ENCODE data around the gene KLHL10.
"Not testable (repeated sequence)": the region's sequence is repeated elsewhere in the genome, so short reads cannot be mapped to it uniquely, and the experiment has no call there.

KLHL10 gene

DNA sequence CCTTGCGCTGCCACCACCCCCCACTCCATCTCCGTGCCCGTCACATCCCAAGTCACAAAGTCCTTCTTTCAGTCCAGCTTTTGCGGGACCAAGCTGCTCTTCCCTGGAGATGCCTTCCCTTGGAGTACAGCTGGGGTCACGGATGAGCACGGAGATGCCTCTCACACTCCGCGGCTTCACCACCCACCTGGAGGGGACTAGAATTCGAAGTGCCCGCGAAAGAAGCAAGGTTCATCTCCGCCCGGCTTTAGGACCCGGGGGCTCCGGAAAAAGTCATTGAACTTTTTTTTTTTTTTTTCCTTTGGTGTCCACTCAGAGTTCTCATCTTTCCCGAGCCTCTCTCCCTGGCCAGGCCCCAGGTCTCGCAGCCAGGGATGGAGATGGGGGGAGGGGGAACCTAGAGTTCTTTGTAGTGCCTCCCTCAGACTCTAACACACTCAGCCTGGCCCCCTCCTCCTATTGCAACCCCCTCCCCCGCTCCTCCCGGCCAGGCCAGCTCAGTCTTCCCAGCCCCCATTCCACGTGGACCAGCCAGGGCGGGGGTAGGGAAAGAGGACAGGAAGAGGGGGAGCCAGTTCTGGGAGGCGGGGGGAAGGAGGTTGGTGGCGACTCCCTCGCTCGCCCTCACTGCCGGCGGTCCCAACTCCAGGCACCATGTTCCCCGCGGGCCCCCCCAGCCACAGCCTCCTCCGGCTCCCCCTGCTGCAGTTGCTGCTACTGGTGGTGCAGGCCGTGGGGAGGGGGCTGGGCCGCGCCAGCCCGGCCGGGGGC lies 25.1 kb upstream of the KLHL10 start, which contains the start of gene FKBP10:
Gene FKBP10 (plus strand): TSS at position 624 of the 771 bp plus-strand sequence. CDS start 31 bp downstream, at position 655.
- in situ Hi-C loops (cut with MboI; ENCODE audit: low pct_unique_long_range_greater_than_20kb, low sequenced_read_pairs): no loop called here
- DNase-seq: peak; percentile 79

DNA sequence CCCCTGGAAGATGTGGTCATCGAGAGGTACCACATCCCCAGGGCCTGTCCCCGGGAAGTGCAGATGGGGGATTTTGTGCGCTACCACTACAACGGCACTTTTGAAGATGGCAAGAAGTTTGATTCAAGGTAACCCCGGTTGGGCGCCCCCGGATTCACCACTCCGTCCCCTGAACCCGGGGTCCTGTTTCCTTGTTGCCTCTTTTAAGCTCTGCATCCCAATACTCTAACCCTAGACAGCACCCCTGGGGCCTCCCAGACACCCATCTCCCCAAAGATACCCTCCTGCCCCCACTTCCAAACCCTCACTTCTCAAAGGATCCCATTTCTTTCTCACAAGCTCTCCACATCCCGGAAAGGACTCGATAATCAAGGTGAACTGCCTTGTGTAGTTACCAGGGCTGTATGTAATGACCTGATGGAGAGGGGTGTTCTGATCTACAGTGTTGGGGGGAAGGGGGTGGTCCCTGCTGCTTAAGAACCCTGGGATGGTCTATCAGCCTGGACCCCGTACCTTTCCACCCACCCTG lies 24.4 kb upstream of the KLHL10 start:
- in situ Hi-C loops (cut with MboI; ENCODE audit: low pct_unique_long_range_greater_than_20kb, low sequenced_read_pairs): no loop called here
- DNase-seq: no peak

GRCh38 chr17:41813699-41814124 lies 23.9 kb upstream of the KLHL10 start:
- no peak for DNase-seq
- in situ Hi-C loops (cut with MboI; ENCODE audit: low pct_unique_long_range_greater_than_20kb, low sequenced_read_pairs): no loop called here

DNA sequence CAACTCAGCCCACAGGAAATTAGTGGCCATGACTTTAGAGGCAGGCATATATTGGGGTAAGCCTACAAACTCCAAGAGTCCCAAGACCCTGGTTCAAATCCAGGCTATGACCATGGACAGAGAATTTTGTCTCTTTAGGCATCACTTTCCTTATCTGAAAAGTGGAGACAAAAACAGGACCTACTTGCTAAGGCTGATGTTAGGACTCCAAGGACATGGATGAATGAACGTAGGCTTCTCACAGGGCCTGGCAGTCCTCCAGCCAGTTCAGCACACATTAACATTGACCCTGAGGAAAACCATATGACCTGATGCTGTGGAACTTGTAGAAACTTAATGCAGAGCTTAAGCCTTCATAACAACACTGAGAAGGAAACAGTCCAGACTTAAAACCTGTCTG lies 23.4 kb upstream of the KLHL10 start:
- in situ Hi-C loops (cut with MboI; ENCODE audit: low pct_unique_long_range_greater_than_20kb, low sequenced_read_pairs): no loop called here
- no peak for DNase-seq

- DNase-seq: no peak
- in situ Hi-C loops (cut with MboI; ENCODE audit: low pct_unique_long_range_greater_than_20kb, low sequenced_read_pairs): no loop called here
These were observed 20.8 kb upstream of the KLHL10 start for GRCh38 chr17:41816637-41817320.

DNA sequence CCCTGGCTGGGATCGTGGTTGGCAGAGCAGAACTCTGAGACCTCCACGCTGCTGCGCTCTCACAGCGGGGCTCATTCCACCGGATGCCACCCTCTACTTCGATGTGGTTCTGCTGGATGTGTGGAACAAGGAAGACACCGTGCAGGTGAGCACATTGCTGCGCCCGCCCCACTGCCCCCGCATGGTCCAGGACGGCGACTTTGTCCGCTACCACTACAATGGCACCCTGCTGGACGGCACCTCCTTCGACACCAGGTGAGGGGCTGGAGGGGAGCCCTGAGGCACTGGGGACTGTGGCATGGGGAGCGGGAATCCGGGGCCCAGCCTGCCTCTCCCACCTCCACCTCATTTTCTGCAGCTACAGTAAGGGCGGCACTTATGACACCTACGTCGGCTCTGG lies 19.6 kb upstream of the KLHL10 start:
- DNase-seq: no peak
- in situ Hi-C loops (cut with MboI; ENCODE audit: low pct_unique_long_range_greater_than_20kb, low sequenced_read_pairs): no loop called here

GRCh38 chr17:41821776-41822175 lies 15.8 kb upstream of the KLHL10 start:
- no peak for DNase-seq
- in situ Hi-C loops (cut with MboI; ENCODE audit: low pct_unique_long_range_greater_than_20kb, low sequenced_read_pairs): no loop called here

GRCh38 chr17:41822216-41823140 lies 15.1 kb upstream of the KLHL10 start:
- DNase-seq: no peak
- in situ Hi-C loops (cut with MboI; ENCODE audit: low pct_unique_long_range_greater_than_20kb, low sequenced_read_pairs): no loop called here

DNA sequence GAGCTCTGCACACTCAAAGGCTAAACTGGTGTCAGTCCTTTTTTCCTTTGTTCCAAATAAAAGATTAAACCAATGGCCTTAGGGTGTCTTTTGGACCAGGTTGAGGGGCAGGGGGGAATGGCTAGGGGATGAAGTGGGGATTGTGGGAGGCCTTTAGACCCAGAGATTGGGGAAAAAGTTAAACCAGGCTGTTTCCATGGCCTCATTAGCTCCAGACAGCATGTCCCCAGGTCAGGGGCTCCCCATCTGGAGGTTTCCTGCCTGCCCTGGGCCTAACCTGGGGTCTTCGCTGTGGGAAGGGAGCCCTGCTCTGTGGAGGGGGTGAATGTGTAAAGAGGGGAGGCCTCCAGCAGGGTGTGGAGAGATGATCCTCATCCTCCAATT lies 14.5 kb upstream of the KLHL10 start:
- in situ Hi-C loops (cut with MboI; ENCODE audit: low pct_unique_long_range_greater_than_20kb, low sequenced_read_pairs): no loop called here

GRCh38 chr17:41823580-41823979 lies 14.0 kb upstream of the KLHL10 start:
- DNase-seq: no peak
- in situ Hi-C loops (cut with MboI; ENCODE audit: low pct_unique_long_range_greater_than_20kb, low sequenced_read_pairs): no loop called here

More for the DNA sequence above, 14.5 kb upstream of the KLHL10 start:
- no peak for DNase-seq

GRCh38 chr17:41824086-41824485 lies 13.5 kb upstream of the KLHL10 start:
- in situ Hi-C loops (cut with MboI; ENCODE audit: low pct_unique_long_range_greater_than_20kb, low sequenced_read_pairs): no loop called here
- no peak for DNase-seq

DNA sequence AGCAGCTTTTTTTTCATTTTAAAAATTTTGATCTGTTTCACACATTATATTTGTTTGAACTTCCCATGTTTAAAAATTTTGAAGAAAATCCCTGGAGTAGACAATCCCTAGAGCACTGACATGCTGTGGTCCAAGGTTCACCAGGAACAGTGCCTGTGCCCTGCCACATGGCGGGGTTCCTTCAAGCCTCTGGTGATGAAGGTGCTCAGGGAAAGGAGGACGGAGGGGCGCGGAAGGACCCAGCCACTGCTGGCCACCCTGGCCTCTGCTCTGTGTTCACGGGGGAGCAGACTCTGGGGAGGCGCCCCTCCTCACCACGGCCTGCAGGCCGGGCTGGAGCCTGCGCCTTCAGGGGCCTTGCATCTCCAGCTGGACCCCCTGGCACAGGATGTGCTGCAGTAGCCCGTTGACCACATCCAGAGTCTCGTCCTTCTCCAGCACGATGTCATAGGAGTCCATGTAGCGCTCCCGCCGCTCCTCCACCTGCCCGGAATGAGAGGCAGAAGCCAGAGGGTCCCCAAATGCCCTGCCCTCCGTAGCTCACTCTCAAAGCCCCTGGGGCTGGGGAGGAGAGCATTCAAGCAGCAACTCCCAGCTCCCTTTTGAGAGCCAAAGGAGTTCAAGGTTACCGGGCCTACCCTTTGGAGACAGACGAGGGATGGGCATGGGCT lies 12.3 kb upstream of the KLHL10 start:
- in situ Hi-C loops (cut with MboI; ENCODE audit: low pct_unique_long_range_greater_than_20kb, low sequenced_read_pairs): no loop called here

GRCh38 chr17:41829961-41830360 lies 7.7 kb upstream of the KLHL10 start:
- in situ Hi-C loops (cut with MboI; ENCODE audit: low pct_unique_long_range_greater_than_20kb, low sequenced_read_pairs); DNase-seq: not testable (repeated sequence)

More for the DNA sequence above, 12.3 kb upstream of the KLHL10 start:
- DNase-seq: no peak

- peak; percentile 32 for DNase-seq
- in situ Hi-C loops (cut with MboI; ENCODE audit: low pct_unique_long_range_greater_than_20kb, low sequenced_read_pairs): no loop called here
These were observed 2.3 kb upstream of the KLHL10 start for GRCh38 chr17:41835214-41835799.

GRCh38 chr17:41835800-41836549 lies 1.6 kb upstream of the KLHL10 start, which contains the start of gene NT5C3B:
Gene NT5C3B (minus strand): TSS chr17:41836232. CDS start chr17:41836193, 39 bp downstream.
- peak; percentile 51 for DNase-seq
- in situ Hi-C loops (cut with MboI; ENCODE audit: low pct_unique_long_range_greater_than_20kb, low sequenced_read_pairs): no loop called here

DNA sequence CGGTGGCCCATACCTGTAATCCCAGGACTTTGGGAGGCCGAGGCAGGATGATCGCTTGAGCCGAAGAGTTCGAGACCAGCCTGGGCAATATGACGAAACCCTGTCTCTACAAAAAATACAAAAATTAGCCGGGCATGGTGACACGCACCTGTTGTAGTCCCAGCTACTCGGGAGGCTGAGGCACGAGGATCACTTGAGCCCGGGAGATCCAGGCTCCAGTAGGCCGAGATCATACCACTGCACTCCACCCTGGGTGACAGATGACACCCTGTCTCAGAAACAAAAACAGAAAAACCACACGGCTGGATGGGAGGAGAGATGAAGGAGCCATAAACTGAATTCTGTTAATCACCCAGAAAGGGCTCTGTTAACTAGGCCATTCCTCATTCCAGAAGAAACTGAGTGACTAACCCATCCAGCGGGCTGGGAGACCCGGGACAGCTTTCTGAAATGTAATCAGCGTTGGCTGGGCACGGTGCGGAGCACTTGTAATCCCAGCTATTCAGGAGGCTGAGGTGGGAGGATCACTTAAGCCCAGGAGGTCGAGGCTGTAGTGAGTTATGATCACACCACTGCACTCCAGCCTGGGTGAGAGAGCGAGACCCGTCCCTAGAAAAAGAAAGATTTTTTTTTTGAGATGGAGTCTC lies 952 bp upstream of the KLHL10 start:
- in situ Hi-C loops (cut with MboI; ENCODE audit: low pct_unique_long_range_greater_than_20kb, low sequenced_read_pairs): no loop called here

DNA sequence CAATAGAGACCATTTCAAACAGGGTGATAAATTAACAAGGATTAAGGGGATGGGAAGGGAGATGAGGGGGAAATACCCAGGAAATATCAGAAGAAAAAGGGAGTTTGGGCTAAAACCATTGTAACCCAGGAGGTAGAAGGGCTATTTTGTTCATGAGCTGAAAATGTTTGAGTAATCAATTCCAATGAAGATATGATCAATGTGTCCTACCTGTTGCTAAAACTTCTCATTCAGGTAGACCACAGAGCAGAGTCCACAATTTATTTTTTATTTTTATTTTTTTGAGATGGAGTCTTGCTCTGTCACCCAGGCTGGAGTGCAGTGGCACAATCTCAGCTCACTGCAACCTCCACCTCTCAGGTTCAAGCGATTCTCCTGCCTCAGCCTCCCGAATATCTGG lies 1.8 kb downstream of the KLHL10 start:
- DNase-seq; in situ Hi-C loops (cut with MboI; ENCODE audit: low pct_unique_long_range_greater_than_20kb, low sequenced_read_pairs): not testable (repeated sequence)

More for the DNA sequence above, 952 bp upstream of the KLHL10 start:
- DNase-seq: no peak

Data from KBM-7 (cell line).